HG03097 (cell line): ENCODE data around the gene SLC25A13.

Source experiments
- ATAC-seq: cut with Tn5 transposase; IDR thresholded peaks from one replicate; pipeline ENCODE4 v1.9.1; 2021; ENCODE audit not compliant: unreplicated experiment, low FRiP score

Gene SLC25A13

DNA sequence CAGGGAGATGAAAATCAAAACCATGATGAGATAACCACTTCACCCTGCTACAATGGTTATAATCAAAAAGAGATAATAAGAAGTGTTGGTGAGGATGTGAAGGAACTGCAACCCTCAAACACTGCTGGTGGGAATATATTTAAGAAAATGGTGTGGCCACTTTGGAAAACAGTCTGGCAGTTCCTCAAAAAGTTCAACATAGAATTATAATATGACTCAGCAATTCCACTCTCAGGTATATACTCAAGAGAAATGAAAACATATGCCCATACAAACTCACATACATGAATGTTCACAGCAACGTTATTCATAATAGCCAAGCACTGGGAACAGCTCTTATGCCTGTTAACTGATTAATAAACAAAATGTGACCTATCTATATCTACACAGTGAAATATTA, 104.8 kb downstream of the SLC25A13 start:
- ATAC-seq, result no peak

DNA sequence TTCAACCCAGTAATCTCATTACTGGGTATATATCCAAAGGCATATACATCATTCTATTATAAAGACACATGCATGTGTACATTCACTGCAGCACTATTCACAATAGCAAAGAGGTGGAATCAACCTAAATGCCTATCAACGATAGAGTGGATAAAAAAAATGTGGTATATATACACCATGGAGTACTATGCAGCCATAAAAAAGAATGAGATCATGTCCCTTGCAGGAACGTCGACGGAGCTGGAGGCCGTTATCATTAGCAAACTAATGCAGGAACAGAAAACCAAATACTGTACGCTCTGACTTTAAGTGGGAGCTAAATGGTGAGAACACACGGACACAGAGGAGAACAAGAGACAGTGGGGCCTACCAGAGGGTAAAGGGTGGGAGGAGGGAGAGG, 105.5 kb downstream of the SLC25A13 start:
- no peak for ATAC-seq

DNA sequence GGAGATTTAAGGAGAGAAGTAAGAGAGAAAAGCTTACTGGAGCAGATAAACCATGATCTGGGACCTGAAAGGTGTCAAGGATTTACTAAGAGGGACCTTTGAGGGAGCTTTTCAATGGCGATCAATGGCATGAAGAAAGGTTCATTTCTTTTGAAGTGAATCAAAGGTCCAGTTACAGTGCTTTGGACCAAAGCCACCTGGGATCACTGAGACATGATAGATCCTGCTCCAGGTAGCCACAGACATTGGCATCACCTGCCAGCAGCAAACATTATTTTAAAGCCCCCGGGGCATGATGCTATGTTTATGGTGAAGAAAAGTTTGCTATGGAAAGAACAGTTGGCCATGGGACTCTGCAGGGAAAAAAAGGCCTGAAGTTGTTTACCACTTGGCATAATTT, 109.4 kb downstream of the SLC25A13 start:
- ATAC-seq, result no peak

DNA sequence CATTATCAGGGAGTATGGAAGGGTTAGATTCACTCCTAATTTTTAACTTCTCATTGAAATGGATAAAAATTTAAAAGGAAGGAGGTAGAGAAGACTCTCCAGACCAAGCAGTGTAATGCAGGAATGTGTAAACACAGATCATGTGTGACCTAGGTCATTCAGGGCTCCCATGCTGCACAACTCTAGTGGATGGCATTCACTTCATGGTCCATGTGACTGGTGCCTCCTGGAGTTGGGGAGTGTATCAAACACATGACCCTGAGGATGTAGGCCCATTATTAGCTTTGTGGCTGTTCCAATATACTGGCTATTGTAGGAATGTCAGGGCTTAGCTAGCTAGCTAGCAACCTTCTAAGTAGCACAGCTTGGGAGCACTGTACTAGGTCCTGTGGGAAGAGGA, 109.9 kb downstream of the SLC25A13 start:
- ATAC-seq, result no peak

DNA sequence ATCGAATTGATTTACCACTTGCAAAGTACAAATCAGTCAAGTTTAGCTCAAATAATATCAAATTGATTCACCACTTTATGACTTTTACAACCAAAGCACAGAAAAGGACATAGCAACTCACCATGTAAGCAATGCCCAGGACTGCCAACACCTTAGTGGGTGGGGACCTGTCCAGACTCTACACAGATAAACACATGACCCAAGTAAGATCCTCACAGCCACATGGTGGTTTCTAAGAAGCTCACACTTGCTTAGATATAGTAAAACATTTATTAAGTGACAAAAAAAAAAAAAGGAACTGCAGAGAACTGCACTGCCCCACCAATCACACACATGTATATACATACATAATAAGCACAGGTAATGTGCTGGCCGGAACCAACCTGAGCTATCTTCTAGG, 116.2 kb downstream of the SLC25A13 start:
- ATAC-seq, result no peak

DNA sequence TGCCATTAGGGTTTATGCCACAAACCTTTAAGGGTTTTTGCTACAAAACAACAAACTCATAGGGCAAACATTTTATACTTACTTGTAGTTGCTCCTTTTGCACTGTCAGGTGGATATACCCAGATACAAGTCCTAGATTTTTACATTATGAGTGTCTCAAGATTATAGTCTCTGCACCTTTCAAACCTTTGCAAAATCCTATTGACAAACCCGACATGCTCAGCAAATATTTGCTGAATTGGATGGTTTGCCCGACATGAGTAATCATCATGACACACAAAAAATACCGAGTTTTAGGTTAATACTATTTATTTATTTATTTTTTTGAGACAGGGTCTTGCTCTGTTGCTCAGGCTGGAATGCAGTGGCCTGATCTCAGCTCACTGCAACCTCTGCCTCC, 117.3 kb downstream of the SLC25A13 start:
- no peak for ATAC-seq

DNA sequence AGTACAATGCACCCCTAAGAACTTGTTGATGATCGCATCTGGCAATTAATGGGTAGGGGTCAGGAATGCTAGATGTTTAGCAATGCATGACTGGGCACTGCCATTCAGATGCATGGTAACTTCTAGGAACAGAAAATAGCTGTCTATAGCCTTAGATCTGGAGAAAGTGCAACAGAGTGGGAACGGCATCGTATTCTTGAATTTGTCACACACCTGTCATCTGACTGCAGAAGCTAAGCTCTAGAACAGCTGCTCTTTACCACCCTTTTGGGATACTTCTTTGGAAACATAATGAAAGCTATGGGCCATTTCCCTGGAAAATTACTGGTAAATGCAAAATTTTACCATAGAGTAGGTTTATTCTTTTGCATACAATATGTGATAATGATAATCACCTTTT, 118.1 kb downstream of the SLC25A13 start:
- ATAC-seq, result no peak

DNA sequence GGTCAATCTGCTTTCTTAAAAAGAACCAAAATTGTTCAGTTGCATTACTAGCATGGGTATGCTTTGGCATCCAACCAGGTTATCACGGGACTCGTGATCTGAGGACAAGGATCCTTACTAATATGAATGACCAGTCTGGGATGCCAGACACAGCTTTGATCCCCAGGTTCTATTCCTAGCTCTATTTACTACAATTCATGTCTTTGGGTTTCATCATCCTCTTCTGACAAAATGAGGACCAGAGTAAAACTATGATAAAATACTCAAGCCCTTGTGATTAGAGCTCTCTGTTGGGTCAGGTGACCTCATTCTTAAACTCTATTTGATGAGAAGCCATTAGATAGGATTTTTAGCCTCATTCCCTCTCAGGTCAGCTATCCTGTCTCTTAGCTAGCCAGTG, 119.8 kb downstream of the SLC25A13 start:
- ATAC-seq, result no peak

DNA sequence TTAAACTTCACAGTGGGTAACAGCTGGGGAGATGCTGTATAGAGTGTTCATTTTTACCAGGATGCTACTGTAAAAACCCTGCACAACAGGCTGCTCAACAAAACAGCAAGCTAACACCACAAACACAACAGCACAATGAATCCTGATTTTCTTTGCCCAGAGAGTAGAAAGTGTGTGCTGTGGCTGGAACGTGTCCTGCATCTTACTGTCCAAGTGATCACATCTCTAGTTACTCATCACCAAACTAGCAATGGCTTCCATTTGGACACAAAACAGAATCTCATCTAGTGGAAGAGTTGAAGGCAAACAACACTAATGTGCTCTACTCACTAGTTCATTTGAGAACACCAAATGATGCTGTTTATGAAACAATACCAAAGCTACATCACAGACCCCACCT, 121.2 kb downstream of the SLC25A13 start:
- ATAC-seq, result no peak

DNA sequence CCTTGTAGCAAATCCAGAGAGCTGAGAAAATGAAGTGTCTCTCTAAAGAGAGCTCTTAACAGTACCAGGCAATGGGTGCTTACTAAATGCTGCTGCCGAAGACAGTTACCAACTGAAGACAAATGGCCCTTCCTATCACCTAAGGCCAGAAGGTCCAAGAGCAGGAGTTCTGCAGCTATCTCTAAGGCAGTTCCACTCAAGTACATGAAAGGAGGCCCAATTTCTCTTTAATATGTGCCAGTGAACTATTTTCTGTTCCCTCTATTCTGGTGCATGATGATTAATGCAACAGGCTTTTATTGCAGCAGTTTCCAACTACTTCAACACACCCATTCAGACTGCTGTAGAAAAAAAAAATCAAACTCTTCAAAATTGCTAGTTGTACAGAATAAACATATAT, 122.5 kb downstream of the SLC25A13 start:
- ATAC-seq, result no peak

DNA sequence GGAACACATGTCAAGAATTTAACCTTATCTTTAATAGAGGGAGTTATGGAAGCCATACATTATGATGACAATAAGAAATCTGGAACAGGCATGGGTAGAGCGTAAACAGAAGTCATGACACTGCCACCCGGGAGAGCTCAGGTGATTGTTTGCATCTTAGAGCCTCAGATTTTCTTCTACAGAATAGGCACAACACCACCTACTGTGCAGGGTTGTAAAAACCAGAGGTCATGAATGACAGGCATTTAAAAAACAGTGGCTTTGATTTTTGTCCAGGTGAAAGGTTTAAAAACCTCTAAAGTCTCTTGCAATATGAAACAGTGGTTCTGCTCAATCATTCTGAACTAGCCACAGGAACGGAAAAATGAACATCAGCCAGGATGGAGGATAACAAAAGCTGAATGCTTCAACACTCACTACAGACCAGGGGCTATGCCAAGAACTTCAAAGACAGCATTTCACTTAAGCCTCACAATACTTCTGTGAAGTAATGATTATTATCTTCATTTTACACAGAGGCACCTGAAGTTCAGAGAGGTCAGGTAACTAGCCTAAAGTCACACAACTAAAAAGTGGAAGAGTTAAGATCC, 123.8 kb downstream of the SLC25A13 start:
- no peak for ATAC-seq

DNA sequence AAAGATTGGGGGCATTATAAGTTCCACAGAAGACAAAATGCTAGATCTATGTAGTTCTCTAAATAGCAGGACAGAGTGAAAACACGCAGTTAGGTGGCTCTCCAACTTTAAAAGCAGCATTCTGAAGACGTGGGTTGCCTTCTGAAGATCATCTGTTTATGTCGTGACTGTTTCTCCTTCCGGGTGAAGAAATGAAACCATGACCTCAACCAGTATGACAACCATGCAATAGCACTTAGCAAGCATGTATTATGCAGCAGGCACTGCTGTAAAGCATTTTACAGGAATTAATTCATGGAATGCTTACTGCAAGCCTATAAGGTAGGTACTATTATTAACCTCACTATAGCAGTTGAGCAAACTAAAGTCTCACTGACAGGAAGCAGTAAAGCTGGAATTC, 125.2 kb downstream of the SLC25A13 start:
- ATAC-seq, result no peak

DNA sequence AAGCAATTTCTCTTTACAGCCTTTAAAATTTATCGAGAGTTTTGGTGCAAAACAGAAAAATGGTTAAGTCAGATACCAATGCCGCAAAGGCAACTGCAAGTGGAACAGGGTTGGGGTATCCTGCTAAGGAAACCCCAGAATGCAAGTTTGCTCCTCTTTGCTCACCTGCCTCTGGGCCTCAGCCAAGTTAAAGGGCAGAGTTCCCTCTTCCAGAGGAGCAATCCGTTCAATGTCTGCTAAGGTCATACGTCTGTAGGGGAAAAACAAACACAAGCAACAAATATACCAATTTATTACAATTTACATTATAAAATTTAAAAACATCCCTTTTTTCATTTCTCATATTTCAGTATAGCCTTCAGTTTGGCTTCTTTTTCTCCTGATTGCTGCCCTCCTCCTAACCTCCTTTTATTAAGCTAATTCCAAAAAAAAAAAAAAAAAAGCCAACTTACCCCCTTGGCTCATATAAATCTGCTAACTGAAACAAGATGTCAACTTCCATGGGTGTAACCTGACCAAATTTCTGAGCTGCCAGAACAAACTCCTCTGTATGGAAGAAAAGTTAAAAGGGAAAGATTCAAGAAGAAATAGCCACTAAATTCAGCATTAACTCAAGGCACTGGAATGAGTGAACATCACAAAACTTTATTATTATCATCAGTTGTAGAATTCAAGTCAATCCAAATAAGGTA, 132.6 kb downstream of the SLC25A13 start:
- no peak for ATAC-seq

DNA sequence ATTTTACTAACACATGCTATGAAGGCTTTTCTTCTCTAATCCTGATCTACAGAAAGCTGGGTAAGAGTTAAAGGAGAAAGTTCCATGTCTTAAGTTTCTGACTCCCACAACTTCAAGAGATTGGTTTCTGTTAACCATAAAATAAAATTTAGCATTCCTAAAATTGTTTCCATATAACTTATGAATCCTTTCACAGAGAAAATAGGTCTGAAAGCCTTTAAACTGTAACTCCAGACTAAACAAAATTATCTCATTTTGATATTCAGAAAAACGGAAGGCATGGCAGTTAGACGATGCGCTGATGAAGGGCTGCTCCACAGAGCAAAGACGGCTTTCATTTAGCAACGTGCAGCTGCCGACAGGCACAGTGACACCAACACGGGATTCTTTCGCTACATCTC, 133.3 kb downstream of the SLC25A13 start:
- no peak for ATAC-seq

DNA sequence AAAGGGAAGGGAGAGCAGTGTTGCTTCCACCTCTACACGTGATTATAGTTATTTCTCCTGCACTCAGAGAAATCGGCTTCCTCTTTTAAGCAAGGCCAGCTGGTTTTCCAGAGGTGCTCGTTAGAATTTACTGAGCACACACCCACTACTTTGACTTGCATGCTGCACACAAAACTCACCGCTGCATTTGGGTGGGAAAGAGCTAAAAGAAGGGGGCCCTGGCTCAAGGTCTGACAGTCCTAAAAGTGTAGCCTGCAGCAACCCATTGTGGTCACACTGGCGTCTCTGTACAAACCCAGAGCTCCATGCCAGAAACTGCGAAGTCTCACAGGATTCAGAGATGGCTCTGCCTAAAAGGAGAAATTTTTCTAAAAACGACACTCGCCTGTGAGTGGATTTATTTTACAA, 133.7 kb downstream of the SLC25A13 start:
- ATAC-seq, result no peak

DNA sequence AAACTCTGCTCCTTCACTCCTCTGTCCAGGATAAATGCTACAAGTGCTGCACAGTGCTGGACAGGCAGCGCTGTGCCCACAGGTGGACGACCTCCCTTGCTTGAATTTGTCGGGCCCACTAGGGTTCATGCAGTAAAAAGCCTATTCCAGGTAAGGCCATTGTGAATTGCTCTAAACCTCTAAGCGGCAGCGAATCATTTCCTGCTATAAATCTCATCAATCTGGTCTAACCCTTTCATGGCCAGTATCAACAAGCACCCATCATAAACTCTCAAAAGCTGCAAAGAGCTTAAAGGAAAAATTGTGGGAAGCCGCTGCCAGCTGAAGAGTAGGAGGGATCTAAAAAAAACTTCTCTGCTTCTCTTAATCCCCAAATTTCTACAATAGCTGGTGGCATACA, 134.2 kb downstream of the SLC25A13 start:
- ATAC-seq, result no peak

DNA sequence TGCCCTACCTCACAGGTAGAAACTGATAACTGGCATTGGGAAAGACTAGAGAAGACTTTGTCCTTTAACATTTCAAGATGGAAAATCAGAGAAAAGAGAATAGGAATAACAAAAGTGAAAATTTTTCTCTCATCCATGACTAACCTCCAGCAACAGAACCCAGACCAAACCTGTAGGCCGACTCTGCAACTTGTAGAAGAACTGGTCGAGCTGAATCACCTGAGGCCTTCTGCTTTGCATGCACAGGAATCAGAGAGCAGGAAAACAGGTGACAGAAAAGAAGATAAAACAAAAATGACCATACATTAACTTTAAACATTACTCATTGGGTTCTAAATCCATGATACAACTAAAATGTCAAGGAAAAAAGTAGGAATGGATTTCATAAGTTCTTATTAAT, 137.1 kb downstream of the SLC25A13 start:
- ATAC-seq, result no peak

DNA sequence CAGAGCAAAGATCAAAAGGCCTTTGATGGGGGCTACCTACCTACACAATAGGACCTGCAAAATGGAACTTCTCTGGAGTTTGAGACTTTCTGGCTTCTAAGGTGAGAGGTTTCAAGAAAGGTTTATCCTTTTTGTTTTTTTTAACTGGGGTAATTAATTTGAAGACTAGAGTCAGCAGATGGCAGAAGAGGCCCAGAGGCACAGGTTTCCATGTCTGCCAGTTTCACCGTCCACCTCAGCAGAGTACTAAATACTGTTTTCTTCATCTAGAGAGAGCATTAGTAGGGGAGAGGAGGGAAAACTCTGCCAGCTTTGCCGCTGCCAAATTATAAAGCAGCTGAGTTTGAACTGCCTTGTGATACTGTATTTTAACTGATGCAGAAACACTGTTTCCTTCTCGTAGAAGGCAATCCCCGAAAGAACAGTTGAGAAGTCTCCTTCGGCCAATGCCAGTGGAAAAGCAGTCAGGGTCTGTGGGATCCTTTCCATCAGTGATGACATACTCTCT, 138.7 kb downstream of the SLC25A13 start:
- ATAC-seq, result no peak

DNA sequence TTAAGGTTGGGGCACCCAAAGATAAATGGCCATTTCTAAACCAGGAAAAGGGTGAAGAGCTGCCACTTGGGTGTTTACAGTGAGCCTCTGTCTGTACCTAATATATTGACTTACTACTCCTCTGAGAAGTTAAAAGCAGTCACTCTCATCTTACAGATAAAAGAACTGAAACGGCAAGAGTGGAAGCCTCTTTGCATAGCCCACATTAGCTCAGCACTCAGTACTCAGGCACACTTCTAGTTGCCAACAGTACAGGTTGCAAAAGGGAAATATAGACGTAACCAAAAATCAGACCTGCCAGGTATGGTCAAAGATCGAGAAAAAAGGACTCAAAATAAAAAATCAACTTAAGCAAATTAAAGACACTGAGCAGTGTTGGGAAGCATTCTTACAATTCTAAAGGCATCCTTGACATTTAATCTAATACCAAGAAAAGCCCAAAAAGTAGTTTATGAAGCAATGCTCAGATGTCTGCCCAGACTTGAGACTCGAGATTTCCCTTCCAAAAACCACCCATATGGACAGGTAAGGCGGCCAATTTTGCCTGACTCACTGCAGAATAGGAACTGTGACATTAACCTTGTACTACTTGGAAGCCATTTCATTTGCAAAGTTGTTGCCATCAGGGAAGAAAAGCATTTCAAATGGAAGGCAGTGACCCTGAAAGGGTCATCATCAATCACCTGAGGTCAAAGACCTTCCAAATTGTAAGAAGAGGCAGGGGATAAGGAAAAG, 139.3 kb downstream of the SLC25A13 start:
- ATAC-seq, result no peak

DNA sequence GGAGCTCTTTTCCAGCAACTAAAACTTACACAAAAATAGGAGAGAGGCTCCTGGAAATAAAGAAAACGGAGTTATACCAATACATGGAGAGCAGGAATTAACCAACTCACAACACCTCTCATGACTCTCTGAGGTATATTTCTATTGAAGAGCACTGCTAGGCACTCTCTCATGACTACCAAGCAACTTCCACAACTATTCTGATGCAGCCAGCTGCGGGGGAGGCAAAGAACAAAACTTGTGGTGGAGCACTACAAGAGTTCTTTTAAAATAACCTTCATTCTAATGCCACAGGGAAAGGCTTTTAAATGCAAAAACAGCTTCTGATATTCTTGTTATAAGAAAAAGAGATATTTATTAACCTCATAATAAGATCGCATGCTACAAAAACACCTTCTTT, 140.7 kb downstream of the SLC25A13 start:
- ATAC-seq, result no peak

DNA sequence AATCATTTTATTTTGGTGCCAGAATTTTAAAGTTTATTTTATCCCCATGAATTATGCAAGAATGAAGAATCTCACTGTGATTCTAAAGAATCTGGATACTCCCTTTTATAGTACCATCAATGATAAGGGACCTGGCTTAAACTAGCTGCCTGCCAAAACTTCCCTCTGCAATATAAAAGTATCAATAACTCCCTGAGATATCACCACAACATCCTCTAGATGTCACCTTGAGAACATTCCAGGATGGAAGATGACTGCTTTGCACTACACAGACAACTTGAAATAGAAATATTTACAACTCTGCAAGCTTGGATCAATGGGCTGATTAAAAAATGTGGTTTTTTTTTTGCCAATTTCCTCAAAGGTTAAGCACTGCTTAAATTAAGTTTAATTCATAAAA, 142.1 kb downstream of the SLC25A13 start:
- no peak for ATAC-seq

DNA sequence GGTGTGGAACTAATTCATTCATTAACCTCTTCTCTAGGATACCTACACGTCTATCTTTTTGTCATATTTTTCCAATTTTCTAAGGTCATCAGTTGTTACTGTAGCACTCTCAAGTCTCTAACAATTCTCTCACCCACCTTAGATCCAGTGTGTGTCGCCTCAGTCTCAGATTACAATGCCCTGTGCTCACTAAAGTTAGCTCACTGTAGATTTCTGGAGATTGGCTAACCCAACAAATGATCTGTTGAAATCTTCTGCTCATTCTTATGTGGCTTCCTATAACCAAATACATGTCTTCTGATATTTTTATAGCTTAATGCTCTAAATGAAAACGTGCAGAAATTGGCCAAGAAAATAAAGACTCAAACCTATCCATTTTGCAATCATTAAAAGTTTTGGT, 142.6 kb downstream of the SLC25A13 start:
- no peak for ATAC-seq
